Fibroblast of lung (primary cell): ENCODE results near the gene JAKMIP1. TPM values are rescaled to one million over a fixed set of nuclear protein-coding genes. Genes with fewer than 3 reads are reported as not detected.

ENCODE experiments used
- DNase-seq, 2 donors: peaks; one replicate each; pipeline versions ENCODE4 v3.0.0 to v3.0.0-alpha.2; 2010; ENCODE audit warnings: low read depth in 2 of 2
- H2AFZ ChIP-seq: 2 replicates; pipeline ENCODE4 v1.5.1; 2012; ENCODE audit warnings: low read length, control low read depth, inconsistent platforms
- H3K27ac ChIP-seq: 2 replicates; pipeline ENCODE4 v1.5.1; 2011; ENCODE audit warnings: low read length, control low read depth; ENCODE audit not compliant: insufficient read depth
- H3K27me3 ChIP-seq: 2 replicates; pipeline ENCODE4 v1.5.1; 2011; ENCODE audit warnings: mild to moderate bottlenecking, low read length; ENCODE audit not compliant: control insufficient read depth, insufficient read depth
- H3K36me3 ChIP-seq: 2 replicates; pipeline ENCODE4 v1.5.1; 2011; ENCODE audit warnings: low read length; ENCODE audit not compliant: control insufficient read depth, insufficient read depth
- H3K4me1 ChIP-seq: 2 replicates; pipeline ENCODE4 v1.5.1; 2011; ENCODE audit warnings: low read length; ENCODE audit not compliant: control insufficient read depth, insufficient read depth; ENCODE audit errors: extremely low read depth
- H3K4me2 ChIP-seq: 2 replicates; pipeline ENCODE4 v1.5.1; 2011; ENCODE audit warnings: low read length, control low read depth; ENCODE audit not compliant: insufficient read depth; ENCODE audit errors: extremely low read depth
- H3K4me3 ChIP-seq, 4 experiments: fragments of 200-600 bp in 1 of 4; sonication (generic) in 1 of 4; replicated peaks in 1 of 4; 2 replicates each; pipeline ENCODE4 v1.5.1; 2011 to 2016; ENCODE audit warnings: low read length in 4 of 4, low read depth in 3 of 4, mild to moderate bottlenecking in 3 of 4, control low read depth in 2 of 4, inconsistent platforms in 1 of 4, mixed read lengths in 1 of 4; ENCODE audit not compliant: insufficient read depth in 1 of 4; ENCODE audit errors: control extremely low read depth in 1 of 4
- H3K79me2 ChIP-seq: 2 replicates; pipeline ENCODE4 v1.5.1; 2012; ENCODE audit warnings: mild to moderate bottlenecking, low read length, inconsistent platforms; ENCODE audit not compliant: control insufficient read depth, insufficient read depth
- H3K9ac ChIP-seq: 2 replicates; pipeline ENCODE4 v1.5.1; 2011; ENCODE audit warnings: mild to moderate bottlenecking, low read length, control low read depth; ENCODE audit not compliant: insufficient read depth
- H3K9me3 ChIP-seq: 2 replicates; pipeline ENCODE4 v1.5.1; 2012; ENCODE audit warnings: low read depth, low read length; ENCODE audit not compliant: control insufficient read depth, insufficient read depth
- H4K20me1 ChIP-seq: 2 replicates; pipeline ENCODE4 v1.5.1; 2011; ENCODE audit warnings: low read length; ENCODE audit not compliant: control insufficient read depth, insufficient read depth; ENCODE audit errors: extremely low read depth
- EZH2 ChIP-seq: IDR thresholded peaks from 2 replicates; pipeline ENCODE4 v1.5.1; 2012; ENCODE audit warnings: low read length, control low read depth, mild to moderate bottlenecking; ENCODE audit errors: missing control alignments
- polyA plus RNA-seq, 2 donors: library from polyadenylated mRNA; depleted of rRNA in 1 of 2; stranded (reverse) in 1 of 2; unstranded in 1 of 2; fragments of >200 nt; gene quantifications; 2 replicates each; pipeline ENCODE4 v1.2.1, GENCODE V29; 2011 to 2012; ENCODE audit warnings: missing spikeins in 1 of 2
- total RNA-seq: library from RNA; depleted of rRNA; stranded (reverse); fragments of >200 nt; gene quantifications from 2 replicates; pipeline ENCODE4 v1.2.1, GENCODE V29; 2014
- TF ChIP-seq, protein P1 (sequence below), 2 donors: IDR thresholded peaks in 1 of 2; conservative IDR thresholded peaks in 1 of 2; 1 replicate in 1 of 2; 2 replicates in 1 of 2; pipeline ENCODE4 v1.5.1; 2011 to 2012; ENCODE audit warnings: low read length in 2 of 2, control low read depth in 1 of 2, inconsistent platforms in 1 of 2, low read depth in 1 of 2, mild to moderate bottlenecking in 1 of 2

Gene JAKMIP1
- total and polyA plus RNA-seq, 2 donors (not counting 1 experiment from before 2014, with no cell fraction given), result not detected

DNA sequence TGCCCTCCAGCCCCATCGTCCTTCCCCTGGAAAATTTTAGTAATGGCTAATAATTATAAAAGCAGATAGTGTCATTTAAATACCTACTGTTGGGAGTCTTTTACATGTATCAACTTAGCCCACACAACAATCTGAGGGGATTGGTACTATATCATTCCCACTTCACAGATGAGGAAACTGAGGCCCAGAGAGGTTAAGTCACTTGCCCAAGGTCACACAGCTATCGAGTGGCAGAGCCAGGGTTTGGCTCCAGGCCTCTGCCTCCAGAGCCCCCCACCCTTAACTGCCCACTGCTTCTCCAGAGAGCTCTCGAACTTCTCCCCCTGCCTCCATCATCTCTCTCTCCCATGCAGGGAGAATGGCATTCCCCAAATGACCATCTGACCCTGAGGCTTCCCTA, 189.6 kb downstream of the JAKMIP1 start:
- H3K9me3 ChIP-seq, result no peaks in the 10 kb centered on the region
- no peaks in the 10 kb centered on the region for H4K20me1 ChIP-seq
- H3K4me3 ChIP-seq, result no peak overlapping the region
- no peak overlapping the region for H3K9ac ChIP-seq
- no peak overlapping the region for H3K4me2 ChIP-seq
- H3K27ac ChIP-seq, result no peak overlapping the region
- DNase-seq, result no peak
- no peaks in the 10 kb centered on the region for H3K27me3 ChIP-seq
- H3K4me1 ChIP-seq, result no peaks in the 10 kb centered on the region
- H3K36me3 ChIP-seq, result no peaks in the 10 kb centered on the region
- no peak for TF ChIP-seq EZH2
- TF ChIP-seq, protein P1, sequence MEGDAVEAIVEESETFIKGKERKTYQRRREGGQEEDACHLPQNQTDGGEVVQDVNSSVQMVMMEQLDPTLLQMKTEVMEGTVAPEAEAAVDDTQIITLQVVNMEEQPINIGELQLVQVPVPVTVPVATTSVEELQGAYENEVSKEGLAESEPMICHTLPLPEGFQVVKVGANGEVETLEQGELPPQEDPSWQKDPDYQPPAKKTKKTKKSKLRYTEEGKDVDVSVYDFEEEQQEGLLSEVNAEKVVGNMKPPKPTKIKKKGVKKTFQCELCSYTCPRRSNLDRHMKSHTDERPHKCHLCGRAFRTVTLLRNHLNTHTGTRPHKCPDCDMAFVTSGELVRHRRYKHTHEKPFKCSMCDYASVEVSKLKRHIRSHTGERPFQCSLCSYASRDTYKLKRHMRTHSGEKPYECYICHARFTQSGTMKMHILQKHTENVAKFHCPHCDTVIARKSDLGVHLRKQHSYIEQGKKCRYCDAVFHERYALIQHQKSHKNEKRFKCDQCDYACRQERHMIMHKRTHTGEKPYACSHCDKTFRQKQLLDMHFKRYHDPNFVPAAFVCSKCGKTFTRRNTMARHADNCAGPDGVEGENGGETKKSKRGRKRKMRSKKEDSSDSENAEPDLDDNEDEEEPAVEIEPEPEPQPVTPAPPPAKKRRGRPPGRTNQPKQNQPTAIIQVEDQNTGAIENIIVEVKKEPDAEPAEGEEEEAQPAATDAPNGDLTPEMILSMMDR (conservative IDR thresholded peaks at IDR 0.05 in 1 of 2, IDR thresholded peaks at IDR 0.05 in 1 of 2; ENCODE audit: low read depth in 1 of 2, low read length in 2 of 2), result no peak
- no peaks in the 10 kb centered on the region for H3K79me2 ChIP-seq
- H2AFZ ChIP-seq, result no peak overlapping the region

DNA sequence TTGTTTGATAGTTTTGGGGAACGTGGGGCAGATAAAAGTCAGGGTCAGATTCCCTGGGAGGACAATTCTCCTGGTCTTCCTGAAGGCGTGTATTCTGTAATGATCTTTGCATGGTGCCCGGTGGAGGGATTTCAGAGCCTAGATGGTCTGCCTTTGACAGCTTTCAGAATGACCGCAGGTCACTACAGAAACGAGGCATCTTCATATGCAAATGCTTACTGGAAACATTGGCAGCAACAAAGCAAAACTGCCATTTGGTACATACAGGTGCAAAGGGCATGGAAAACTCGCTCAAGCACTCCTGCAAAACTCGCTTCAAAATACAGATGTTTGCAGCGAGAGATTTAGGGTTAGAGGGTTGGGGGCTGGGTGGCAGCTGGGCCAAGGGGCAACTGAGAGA, 190.9 kb downstream of the JAKMIP1 start:
- Histone ChIP-seq H2AFZ (no peak overlapping the region), H3K27ac (no peak overlapping the region), H3K4me3 (no peak overlapping the region), H3K9me3 (no peaks in the 10 kb centered on the region), H4K20me1 (no peaks in the 10 kb centered on the region), H3K4me1 (no peaks in the 10 kb centered on the region), H3K27me3 (no peaks in the 10 kb centered on the region), H3K79me2 (no peaks in the 10 kb centered on the region), H3K9ac (no peak overlapping the region), H3K36me3 (no peaks in the 10 kb centered on the region), H3K4me2 (no peak overlapping the region)
- TF ChIP-seq EZH2, result no peak
- TF ChIP-seq, protein P1 (conservative IDR thresholded peaks at IDR 0.05 in 1 of 2, IDR thresholded peaks at IDR 0.05 in 1 of 2; ENCODE audit: low read depth in 1 of 2, low read length in 2 of 2), result no peak
- no peak for DNase-seq

DNA sequence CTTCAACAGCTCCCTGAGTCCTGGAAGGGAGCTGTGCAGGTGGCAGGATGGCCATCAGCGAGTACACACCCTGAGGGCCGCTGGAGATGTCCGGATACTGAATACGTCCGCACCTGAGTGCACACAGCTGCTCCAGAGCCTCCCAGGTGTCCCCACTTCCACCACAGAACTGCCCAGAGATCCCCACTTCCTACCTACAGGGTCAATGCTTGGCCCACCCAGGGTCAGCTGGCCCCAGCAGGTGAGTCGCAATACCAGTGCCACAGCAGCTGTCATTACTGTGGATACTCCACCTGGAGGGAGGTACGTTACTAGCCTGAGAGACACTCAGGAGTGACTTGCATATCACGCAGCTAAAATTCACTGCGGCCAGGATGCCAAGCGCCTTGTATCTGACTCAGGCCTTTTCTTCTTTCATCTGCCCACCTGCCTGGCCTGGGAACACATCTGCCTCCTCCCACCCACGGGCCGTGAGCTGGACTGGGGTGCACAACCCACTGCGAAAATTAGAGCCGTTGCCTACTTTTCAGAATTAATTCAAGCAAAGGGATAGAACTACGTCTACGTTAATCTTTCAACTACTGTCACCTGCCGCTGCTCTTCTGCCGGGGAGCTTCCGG, 191.5 kb downstream of the JAKMIP1 start:
- no peak for DNase-seq
- no peaks in the 10 kb centered on the region for H3K4me1 ChIP-seq
- no peak overlapping the region for H3K27ac ChIP-seq
- H3K36me3 ChIP-seq, result no peaks in the 10 kb centered on the region
- no peaks in the 10 kb centered on the region for H3K27me3 ChIP-seq
- H3K9me3 ChIP-seq, result no peaks in the 10 kb centered on the region
- H3K9ac ChIP-seq, result no peak overlapping the region
- no peak for TF ChIP-seq EZH2
- TF ChIP-seq, protein P1 (conservative IDR thresholded peaks at IDR 0.05 in 1 of 2, IDR thresholded peaks at IDR 0.05 in 1 of 2; ENCODE audit: low read depth in 1 of 2, low read length in 2 of 2), result no peak
- no peak overlapping the region for H3K4me2 ChIP-seq
- no peaks in the 10 kb centered on the region for H3K79me2 ChIP-seq
- H2AFZ ChIP-seq, result no peak overlapping the region
- no peaks in the 10 kb centered on the region for H4K20me1 ChIP-seq
- no peak overlapping the region for H3K4me3 ChIP-seq
